AG08396 (cell line): ENCODE measurements around the gene KRT6A.
A peak's percentile ranks its signal among the peaks of the same experiment; 100 is the strongest.
"Not testable (repeated sequence)": the region's sequence is repeated elsewhere in the genome, so short reads cannot be mapped to it uniquely, and the experiment has no call there.

Experiments used
- DNase-seq: peaks from one replicate; pipeline ENCODE4 v3.0.0; 2012; ENCODE audit warnings: low spot score, mixed read lengths

KRT6A gene

GRCh38 chr12:52461693-52462092 is 31.4 kb downstream of the KRT6A start:
- DNase-seq, result no peak

GRCh38 chr12:52458861-52459260 is 34.2 kb downstream of the KRT6A start:
- DNase-seq, result no peak

- DNase-seq, result no peak
Observed at GRCh38 chr12:52455821-52456220, 37.2 kb downstream of the KRT6A start.

- no peak for DNase-seq
Observed at GRCh38 chr12:52454411-52455201, 38.5 kb downstream of the KRT6A start.

- DNase-seq, result no peak
Observed at GRCh38 chr12:52452101-52452500, 41.0 kb downstream of the KRT6A start, which contains the start of gene KRT6B. TSS of gene KRT6B (minus strand) at chr12:52452146. CDS start at chr12:52452078, 68 bp downstream.

- no peak for DNase-seq
Observed at GRCh38 chr12:52448228-52448627, 44.8 kb downstream of the KRT6A start.

- not testable (repeated sequence) for DNase-seq
Observed at GRCh38 chr12:52447196-52447595, 45.9 kb downstream of the KRT6A start.

- no peak for DNase-seq
Observed at GRCh38 chr12:52446367-52447045, 46.6 kb downstream of the KRT6A start.

GRCh38 chr12:52445876-52446275 is 47.2 kb downstream of the KRT6A start:
- no peak for DNase-seq

- DNase-seq, result no peak
Observed at GRCh38 chr12:52444647-52445595, 48.1 kb downstream of the KRT6A start.

GRCh38 chr12:52443966-52444365 is 49.1 kb downstream of the KRT6A start:
- no peak for DNase-seq

GRCh38 chr12:52442600-52443061 is 50.4 kb downstream of the KRT6A start:
- peak; percentile 39 for DNase-seq

GRCh38 chr12:52441320-52441911 is 51.6 kb downstream of the KRT6A start:
- no peak for DNase-seq

GRCh38 chr12:52440821-52441319 is 52.2 kb downstream of the KRT6A start:
- DNase-seq, result no peak

- no peak for DNase-seq
Observed at GRCh38 chr12:52439845-52440244, 53.2 kb downstream of the KRT6A start.

- no peak for DNase-seq
Observed at GRCh38 chr12:52439420-52439819, 53.6 kb downstream of the KRT6A start.

- no peak for DNase-seq
Observed at GRCh38 chr12:52438305-52439301, 54.5 kb downstream of the KRT6A start.

- DNase-seq, result no peak
Observed at GRCh38 chr12:52437508-52437907, 55.5 kb downstream of the KRT6A start.
